Measurements from ENCODE around the gene GSTM2. TPM values are rescaled to one million over a fixed set of nuclear protein-coding genes. Genes with fewer than 3 reads are reported as not detected.

The GSTM2 gene
- total and polyA plus RNA-seq, 4 donors: 7.7 to 106 (median 39.6) TPM

- peaks cover 0 to 5% (median 2%) of the 10 kb centered on the region in 4 donors for H3K36me3 ChIP-seq (ENCODE audit: control insufficient read depth in 4 of 4, insufficient read depth in 4 of 4, low read length in 4 of 4)
- TF ChIP-seq CTCF (IDR thresholded peaks at IDR 0.05; ENCODE audit: control extremely low read depth, extremely low read depth): no peak
- no peaks in the 10 kb centered on the region for H3K4me1 ChIP-seq (ENCODE audit: control insufficient read depth in 5 of 5, insufficient read depth in 5 of 5, low read length in 5 of 5)
- 52 to 63% methylated on average over 9 of the region's 9 CpGs for WGBS, 2 donors
- no peaks in the 10 kb centered on the region for H3K27me3 ChIP-seq (ENCODE audit: control insufficient read depth in 3 of 3, insufficient read depth in 3 of 3, low read length in 2 of 3)
- no peaks in the 10 kb centered on the region for H3K9me3 ChIP-seq (ENCODE audit: control insufficient read depth in 4 of 4, insufficient read depth in 3 of 4, low read length in 3 of 4)
- DNase-seq (no peak), ATAC-seq (ENCODE audit: insufficient read depth, low FRiP score) (peak; percentile 19)
- H3K4me3 ChIP-seq: no peak overlapping the region
- H3K27ac ChIP-seq (ENCODE audit: low read depth in 1 of 2, low read length in 1 of 2): no peak overlapping the region
- no peak overlapping the region for H3K9ac ChIP-seq (ENCODE audit: insufficient read depth in 1 of 2, low read length in 2 of 2)
Measured at GRCh38 chr1:109636201-109636952, 31.5 kb upstream of the GSTM2 start.

- H3K36me3 ChIP-seq (ENCODE audit: control insufficient read depth in 4 of 4, insufficient read depth in 4 of 4, low read length in 4 of 4): no peaks in the 10 kb centered on the region
- no peak overlapping the region for H3K9ac ChIP-seq (ENCODE audit: insufficient read depth in 1 of 2, low read length in 2 of 2)
- H3K4me1 ChIP-seq (ENCODE audit: control insufficient read depth in 5 of 5, insufficient read depth in 5 of 5, low read length in 5 of 5): no peaks in the 10 kb centered on the region
- WGBS, 2 donors: 96 to 97% methylated on average over 7 of the region's 7 CpGs
- no peak for ATAC-seq (ENCODE audit: insufficient read depth, low FRiP score)
- TF ChIP-seq CTCF (IDR thresholded peaks at IDR 0.05; ENCODE audit: control extremely low read depth, extremely low read depth): no peak
- no peaks in the 10 kb centered on the region for H3K27me3 ChIP-seq (ENCODE audit: control insufficient read depth in 3 of 3, insufficient read depth in 3 of 3, low read length in 2 of 3)
- no peaks in the 10 kb centered on the region for H3K9me3 ChIP-seq (ENCODE audit: control insufficient read depth in 4 of 4, insufficient read depth in 3 of 4, low read length in 3 of 4)
- no peak overlapping the region for H3K4me3 ChIP-seq
- no peak overlapping the region for H3K27ac ChIP-seq (ENCODE audit: low read depth in 1 of 2, low read length in 1 of 2)
- DNase-seq: no peak
Measured at GRCh38 chr1:109637446-109637845, 30.4 kb upstream of the GSTM2 start.

- WGBS, 2 donors: 84 to 87% methylated on average over 9 of the region's 9 CpGs
- ATAC-seq (ENCODE audit: insufficient read depth, low FRiP score) (no peak), DNase-seq (no peak)
- Histone ChIP-seq H3K4me3 (no peak overlapping the region), H3K9me3 (ENCODE audit: control insufficient read depth in 4 of 4, insufficient read depth in 3 of 4, low read length in 3 of 4) (no peaks in the 10 kb centered on the region), H3K4me1 (ENCODE audit: control insufficient read depth in 5 of 5, insufficient read depth in 5 of 5, low read length in 5 of 5) (peaks cover 0 to 6% (median 0%) of the 10 kb centered on the region in 5 donors), H3K27me3 (ENCODE audit: control insufficient read depth in 3 of 3, insufficient read depth in 3 of 3, low read length in 2 of 3) (no peaks in the 10 kb centered on the region), H3K36me3 (ENCODE audit: control insufficient read depth in 4 of 4, insufficient read depth in 4 of 4, low read length in 4 of 4) (no peaks in the 10 kb centered on the region), H3K27ac (ENCODE audit: low read depth in 1 of 2, low read length in 1 of 2) (no peak overlapping the region), H3K9ac (ENCODE audit: insufficient read depth in 1 of 2, low read length in 2 of 2) (no peak overlapping the region)
- no peak for TF ChIP-seq CTCF (IDR thresholded peaks at IDR 0.05; ENCODE audit: control extremely low read depth, extremely low read depth)
Measured at GRCh38 chr1:109639063-109639840, 28.6 kb upstream of the GSTM2 start.
